Skin of body (tissue), 2 donors: Measurements from ENCODE around the gene SEMA3G. TPM values are rescaled to one million over a fixed set of nuclear protein-coding genes. Genes with fewer than 3 reads are reported as not detected.

ENCODE experiments used
- DNase-seq: peaks from one replicate; lab custom pipeline; 2025; lab: John Stamatoyannopoulos, UW
- total RNA-seq: library from RNA; depleted of rRNA; stranded (reverse); fragments of >200 nt; gene quantifications from one replicate; pipeline ENCODE4 v1.2.3, GENCODE V29; 2014

The SEMA3G gene
- total RNA-seq, 1 donor from 2014 or later, result 16.2 TPM

GRCh38 chr3:52454250-52454937 is 9.5 kb upstream of the SEMA3G start:
- no peak for DNase-seq

GRCh38 chr3:52453496-52454249 is 8.8 kb upstream of the SEMA3G start, which contains the start of gene TNNC1:
Gene TNNC1, minus strand, starts transcription at chr3:52454041. Its CDS starts 26 bp downstream, at chr3:52454015.
- no peak for DNase-seq

- no peak for DNase-seq
These were observed 7.8 kb upstream of the SEMA3G start for GRCh38 chr3:52452570-52453221.

- DNase-seq, result no peak
These were observed 7.2 kb upstream of the SEMA3G start for GRCh38 chr3:52452126-52452525.

- DNase-seq, result no peak
These were observed 6.6 kb upstream of the SEMA3G start for GRCh38 chr3:52451237-52452083.

- no peak for DNase-seq
These were observed 5.8 kb upstream of the SEMA3G start for GRCh38 chr3:52450489-52451236.

GRCh38 chr3:52447512-52448355 is 2.8 kb upstream of the SEMA3G start:
- no peak for DNase-seq

GRCh38 chr3:52446631-52447511 is 2.0 kb upstream of the SEMA3G start:
- peak; percentile 12 for DNase-seq

- no peak for DNase-seq
These were observed 1.1 kb upstream of the SEMA3G start for GRCh38 chr3:52446042-52446441.

GRCh38 chr3:52443791-52444687 is 864 bp downstream of the SEMA3G start:
- DNase-seq, result no peak

GRCh38 chr3:52443268-52443610 is 1.7 kb downstream of the SEMA3G start:
- no peak for DNase-seq

- peak; percentile 20 for DNase-seq
These were observed 2.3 kb downstream of the SEMA3G start for GRCh38 chr3:52442409-52443267.

- DNase-seq, result no peak
These were observed 3.1 kb downstream of the SEMA3G start for GRCh38 chr3:52441772-52442332.

GRCh38 chr3:52441091-52441771 is 3.7 kb downstream of the SEMA3G start:
- DNase-seq, result no peak

- DNase-seq, result no peak
These were observed 4.2 kb downstream of the SEMA3G start for GRCh38 chr3:52440671-52441070.

- no peak for DNase-seq
These were observed 4.7 kb downstream of the SEMA3G start for GRCh38 chr3:52440249-52440551.
